ENCODE data around the gene CPTP. TPM values are rescaled to one million over a fixed set of nuclear protein-coding genes. Genes with fewer than 3 reads are reported as not detected.

The CPTP gene
- total RNA-seq, 1 donor from 2014 or later, result 40.1 TPM

DNA sequence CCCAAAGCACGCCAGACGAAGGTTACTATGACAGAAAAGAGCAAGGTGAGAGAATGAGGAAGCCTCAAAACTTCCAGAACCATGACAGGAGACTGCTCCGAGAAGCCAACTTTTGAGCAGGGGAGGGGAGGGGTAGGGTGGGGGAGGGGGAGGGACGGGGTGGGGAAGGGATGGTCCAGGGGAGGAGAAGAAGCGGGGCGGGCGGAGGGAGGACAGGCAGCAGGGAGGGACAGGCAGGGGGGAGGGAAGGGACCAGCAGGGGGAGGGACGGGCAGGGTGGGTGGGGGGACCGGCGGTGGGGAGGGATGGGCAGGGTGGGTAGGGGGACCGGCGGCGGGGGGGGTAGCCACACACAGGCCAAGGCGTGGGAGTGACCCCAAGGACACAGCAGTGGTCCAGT lies 2.2 kb upstream of the CPTP start:
- TF ChIP-seq, protein P1, sequence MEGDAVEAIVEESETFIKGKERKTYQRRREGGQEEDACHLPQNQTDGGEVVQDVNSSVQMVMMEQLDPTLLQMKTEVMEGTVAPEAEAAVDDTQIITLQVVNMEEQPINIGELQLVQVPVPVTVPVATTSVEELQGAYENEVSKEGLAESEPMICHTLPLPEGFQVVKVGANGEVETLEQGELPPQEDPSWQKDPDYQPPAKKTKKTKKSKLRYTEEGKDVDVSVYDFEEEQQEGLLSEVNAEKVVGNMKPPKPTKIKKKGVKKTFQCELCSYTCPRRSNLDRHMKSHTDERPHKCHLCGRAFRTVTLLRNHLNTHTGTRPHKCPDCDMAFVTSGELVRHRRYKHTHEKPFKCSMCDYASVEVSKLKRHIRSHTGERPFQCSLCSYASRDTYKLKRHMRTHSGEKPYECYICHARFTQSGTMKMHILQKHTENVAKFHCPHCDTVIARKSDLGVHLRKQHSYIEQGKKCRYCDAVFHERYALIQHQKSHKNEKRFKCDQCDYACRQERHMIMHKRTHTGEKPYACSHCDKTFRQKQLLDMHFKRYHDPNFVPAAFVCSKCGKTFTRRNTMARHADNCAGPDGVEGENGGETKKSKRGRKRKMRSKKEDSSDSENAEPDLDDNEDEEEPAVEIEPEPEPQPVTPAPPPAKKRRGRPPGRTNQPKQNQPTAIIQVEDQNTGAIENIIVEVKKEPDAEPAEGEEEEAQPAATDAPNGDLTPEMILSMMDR (conservative IDR thresholded peaks at IDR 0.05; ENCODE audit: low read depth, low read length), result no peak
- DNase-seq (ENCODE audit: low read depth), result no peak
- H3K4me3 ChIP-seq (ENCODE audit: low read depth, low read length), result no peak overlapping the region

DNA sequence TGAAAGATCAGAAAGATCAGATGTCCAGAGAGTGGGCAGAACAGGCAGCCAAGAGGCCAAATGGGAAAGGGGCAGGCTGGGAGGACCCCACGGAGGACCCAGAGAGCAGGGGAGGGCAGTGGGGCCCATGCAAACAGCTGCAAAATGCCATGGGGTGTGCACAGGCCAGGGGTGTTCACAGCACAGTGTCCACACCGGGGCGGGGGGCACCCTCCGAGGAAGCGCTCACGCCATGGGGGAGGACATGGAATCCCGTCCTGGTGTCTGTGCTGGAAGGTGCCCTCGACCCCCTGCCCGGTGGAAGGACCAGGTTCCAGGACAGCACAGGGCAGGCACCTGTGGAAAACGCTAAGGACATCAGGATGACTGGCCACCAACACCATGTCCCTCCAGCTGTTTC lies 1.6 kb upstream of the CPTP start:
- DNase-seq (ENCODE audit: low read depth), result no peak
- no peak overlapping the region for H3K4me3 ChIP-seq (ENCODE audit: low read depth, low read length)
- TF ChIP-seq, protein P1 (conservative IDR thresholded peaks at IDR 0.05; ENCODE audit: low read depth, low read length), result no peak

DNA sequence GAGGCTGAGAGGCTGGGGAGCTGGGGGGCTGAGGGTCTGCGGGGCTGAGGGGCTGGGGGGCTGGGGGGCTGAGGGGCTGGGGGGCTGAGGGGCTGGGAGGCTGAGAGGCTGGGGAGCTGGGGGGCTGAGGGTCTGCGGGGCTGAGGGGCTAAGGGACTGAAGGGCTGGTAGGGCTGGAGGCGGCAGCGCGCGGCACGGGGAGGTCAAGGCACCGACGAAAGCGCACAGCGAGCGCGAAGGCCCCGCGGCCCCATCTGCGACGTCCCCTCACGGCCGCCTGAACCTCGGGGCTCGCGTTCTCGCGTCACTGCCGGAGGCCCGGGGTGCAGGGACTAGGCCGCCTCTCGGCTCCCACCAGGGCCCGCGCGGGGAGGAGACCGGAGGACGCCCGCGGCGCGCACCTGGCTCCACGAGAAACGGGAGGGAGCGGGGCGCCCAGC lies 498 bp upstream of the CPTP start:
- TF ChIP-seq, protein P1 (conservative IDR thresholded peaks at IDR 0.05; ENCODE audit: low read depth, low read length), result no peak
- no peak for DNase-seq (ENCODE audit: low read depth)
- peak overlapping the region; percentile 92 for H3K4me3 ChIP-seq (ENCODE audit: low read depth, low read length)

DNA sequence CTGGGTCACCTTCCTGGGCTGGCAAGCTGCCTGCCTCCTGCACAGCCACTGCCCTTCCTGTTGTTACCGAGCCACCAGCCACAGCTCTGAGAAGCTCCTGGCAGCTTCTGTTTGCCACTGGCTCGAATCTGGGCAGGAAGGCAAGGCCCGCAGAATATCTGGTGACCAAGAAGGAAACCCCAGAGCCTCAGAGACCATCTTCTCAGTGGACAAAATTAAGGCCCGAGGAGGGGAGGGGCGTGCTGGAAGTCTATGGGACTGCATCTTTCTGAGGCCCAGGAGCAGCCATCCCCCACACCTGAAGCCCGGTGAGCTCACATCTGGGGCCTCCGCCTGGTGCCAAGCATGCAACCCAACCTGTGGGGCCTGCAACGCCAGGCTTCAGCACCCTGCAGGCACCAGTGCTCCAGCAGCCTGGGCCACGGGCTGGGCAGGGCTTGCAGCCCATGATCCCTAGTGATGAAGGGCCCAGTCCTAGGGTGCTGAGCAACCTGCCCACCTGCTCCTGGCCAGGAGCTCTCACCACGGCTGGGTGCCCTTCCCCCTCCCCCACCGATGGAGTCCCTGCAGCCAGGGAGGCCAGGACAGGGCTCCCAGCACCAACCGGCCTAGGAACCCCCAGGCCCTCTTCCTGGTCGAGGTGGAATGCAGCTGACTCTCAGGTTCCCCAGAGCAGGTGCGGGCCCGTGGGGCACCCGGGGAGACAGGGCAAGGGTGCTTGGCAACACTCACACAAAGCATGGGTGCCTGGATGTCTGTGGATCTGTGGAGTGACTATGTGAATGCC lies 879 bp downstream of the CPTP start:
- DNase-seq (ENCODE audit: low read depth), result no peak
- TF ChIP-seq, protein P1 (conservative IDR thresholded peaks at IDR 0.05; ENCODE audit: low read depth, low read length), result no peak
- peak overlapping the region; percentile 92 for H3K4me3 ChIP-seq (ENCODE audit: low read depth, low read length)

DNA sequence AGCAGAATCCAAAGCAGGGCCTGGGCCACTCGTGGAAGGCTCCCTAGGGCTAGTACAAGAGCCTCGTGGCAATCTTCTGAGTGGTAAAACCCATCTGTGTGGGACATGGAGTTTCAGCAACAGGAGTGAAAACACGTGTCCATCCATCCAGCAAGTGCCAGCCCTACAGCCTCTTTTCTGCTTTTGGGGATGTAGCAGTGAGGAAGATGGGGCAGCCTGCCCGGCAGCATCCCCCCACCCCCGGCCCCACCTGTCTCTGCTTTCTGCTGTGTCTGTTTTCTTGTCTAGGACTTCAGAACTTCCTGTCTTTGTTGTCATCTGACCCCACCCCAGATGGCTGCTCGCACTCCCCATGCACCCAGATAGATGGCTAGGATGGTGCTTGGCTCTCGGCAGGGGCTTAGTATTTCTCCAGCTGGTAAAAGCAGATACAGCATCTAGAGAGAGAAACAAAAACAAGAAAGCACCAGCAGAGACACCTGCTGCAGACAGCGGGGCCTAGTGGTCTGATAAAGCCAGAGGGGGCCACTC lies 1.5 kb downstream of the CPTP start:
- TF ChIP-seq, protein P1 (conservative IDR thresholded peaks at IDR 0.05; ENCODE audit: low read depth, low read length), result no peak

DNA sequence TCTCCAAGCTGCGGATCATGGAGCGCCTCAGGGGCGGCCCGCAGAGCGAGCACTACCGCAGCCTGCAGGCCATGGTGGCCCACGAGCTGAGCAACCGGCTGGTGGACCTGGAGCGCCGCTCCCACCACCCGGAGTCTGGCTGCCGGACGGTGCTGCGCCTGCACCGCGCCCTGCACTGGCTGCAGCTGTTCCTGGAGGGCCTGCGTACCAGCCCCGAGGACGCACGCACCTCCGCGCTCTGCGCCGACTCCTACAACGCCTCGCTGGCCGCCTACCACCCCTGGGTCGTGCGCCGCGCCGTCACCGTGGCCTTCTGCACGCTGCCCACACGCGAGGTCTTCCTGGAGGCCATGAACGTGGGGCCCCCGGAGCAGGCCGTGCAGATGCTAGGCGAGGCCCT lies 2.7 kb downstream of the CPTP start:
- DNase-seq (ENCODE audit: low read depth), result no peak
- H3K4me3 ChIP-seq (ENCODE audit: low read depth, low read length), result no peak overlapping the region
- TF ChIP-seq, protein P1 (conservative IDR thresholded peaks at IDR 0.05; ENCODE audit: low read depth, low read length), result no peak

More for the DNA sequence above, 1.5 kb downstream of the CPTP start:
- peak overlapping the region; percentile 92 for H3K4me3 ChIP-seq (ENCODE audit: low read depth, low read length)
- DNase-seq (ENCODE audit: low read depth), result no peak

DNA sequence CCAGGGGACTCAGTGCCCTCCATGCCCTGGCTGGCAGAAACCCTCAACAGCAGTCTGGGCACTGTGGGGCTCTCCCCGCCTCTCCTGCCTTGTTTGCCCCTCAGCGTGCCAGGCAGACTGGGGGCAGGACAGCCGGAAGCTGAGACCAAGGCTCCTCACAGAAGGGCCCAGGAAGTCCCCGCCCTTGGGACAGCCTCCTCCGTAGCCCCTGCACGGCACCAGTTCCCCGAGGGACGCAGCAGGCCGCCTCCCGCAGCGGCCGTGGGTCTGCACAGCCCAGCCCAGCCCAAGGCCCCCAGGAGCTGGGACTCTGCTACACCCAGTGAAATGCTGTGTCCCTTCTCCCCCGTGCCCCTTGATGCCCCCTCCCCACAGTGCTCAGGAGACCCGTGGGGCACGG lies 3.7 kb downstream of the CPTP start:
- DNase-seq (ENCODE audit: low read depth), result no peak
- TF ChIP-seq, protein P1 (conservative IDR thresholded peaks at IDR 0.05; ENCODE audit: low read depth, low read length), result no peak
- no peak overlapping the region for H3K4me3 ChIP-seq (ENCODE audit: low read depth, low read length)

Measured in epithelial cell of proximal tubule (primary cell).